GM19372 (cell line): ENCODE measurements around the gene KNG1.
"Not testable (repeated sequence)": the region's sequence is repeated elsewhere in the genome, so short reads cannot be mapped to it uniquely, and the experiment has no call there.

ENCODE experiments used
- ATAC-seq: cut with Tn5 transposase; IDR thresholded peaks from one replicate; pipeline ENCODE4 v1.9.1; 2021; ENCODE audit warnings: mild to moderate bottlenecking, low read depth, moderate library complexity; ENCODE audit not compliant: unreplicated experiment

KNG1 gene

GRCh38 chr3:186717039-186717457, at the start of gene KNG1:
Gene KNG1 (plus strand): TSS chr3:186717359. CDS start chr3:186717543, 184 bp downstream.
- ATAC-seq: no peak

DNA sequence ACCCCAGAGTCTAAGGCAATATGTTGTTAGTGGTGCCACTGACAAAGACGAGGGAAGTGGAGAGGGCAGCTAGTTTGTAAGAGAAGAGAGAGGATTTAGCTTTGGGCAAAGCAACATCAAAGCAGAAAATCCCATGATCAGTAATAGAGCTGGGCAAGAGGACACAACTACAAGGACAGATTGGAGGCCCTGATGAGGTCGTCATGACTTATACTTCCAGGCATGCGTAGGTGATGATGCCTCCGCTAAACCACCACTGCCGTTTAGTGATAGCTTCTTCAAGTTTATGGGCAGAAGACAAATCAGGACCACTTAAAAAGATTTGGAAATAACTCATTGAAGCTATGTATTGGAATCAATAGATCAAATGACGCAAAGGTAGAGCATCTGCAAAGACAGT, 48.7 kb upstream of the KNG1 start:
- no peak for ATAC-seq

DNA sequence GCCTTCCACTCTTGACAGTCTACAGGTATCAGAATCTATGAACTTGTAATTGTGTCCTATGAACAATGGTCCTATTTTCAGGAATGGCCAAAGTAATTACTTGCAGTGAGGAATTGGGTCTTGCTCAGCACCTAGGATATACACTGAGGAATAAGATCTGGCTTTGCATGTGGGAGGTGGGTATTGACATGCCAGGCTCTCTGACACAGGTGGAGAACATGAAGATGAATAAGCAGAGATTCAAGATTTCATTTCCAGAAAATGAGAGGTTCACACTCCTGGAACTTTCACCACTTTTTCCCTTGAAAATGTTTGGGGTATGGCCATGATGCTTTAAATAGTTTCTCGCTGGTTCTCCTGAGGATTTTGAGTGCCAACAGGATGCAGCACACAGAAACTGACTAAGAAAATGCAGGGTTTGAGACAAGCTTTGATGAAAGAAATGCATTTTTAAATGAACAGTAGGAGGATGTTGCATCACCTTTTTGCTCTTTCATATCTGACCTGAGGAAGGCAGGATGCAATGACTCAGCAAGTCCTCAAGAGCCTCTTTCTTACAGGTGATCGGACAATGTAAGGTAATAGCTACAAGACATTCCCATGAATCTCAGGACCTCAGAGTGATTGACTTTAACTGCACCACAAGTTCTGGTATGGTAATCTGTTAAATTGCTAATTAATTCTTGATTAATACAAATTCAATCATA, 47.6 kb upstream of the KNG1 start:
- no peak for ATAC-seq

DNA sequence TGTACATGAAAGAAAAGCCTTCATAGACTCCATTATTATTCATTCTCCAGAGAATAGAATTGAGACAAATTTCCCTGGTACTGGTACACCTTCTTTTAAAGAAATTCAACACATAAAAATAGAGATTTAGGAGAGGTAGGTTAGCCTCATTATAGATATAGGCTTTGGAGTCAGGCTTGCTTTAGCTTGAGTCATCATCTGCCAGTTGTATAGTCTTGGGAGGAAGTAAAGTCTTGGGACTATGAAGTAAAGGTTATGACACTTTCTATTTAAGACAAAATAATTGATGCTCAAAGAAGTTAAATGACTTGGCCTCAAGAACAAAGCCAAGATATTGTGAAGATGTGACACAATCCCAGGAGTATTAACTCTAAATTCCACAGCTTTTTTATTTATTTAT, 47.0 kb upstream of the KNG1 start:
- no peak for ATAC-seq

DNA sequence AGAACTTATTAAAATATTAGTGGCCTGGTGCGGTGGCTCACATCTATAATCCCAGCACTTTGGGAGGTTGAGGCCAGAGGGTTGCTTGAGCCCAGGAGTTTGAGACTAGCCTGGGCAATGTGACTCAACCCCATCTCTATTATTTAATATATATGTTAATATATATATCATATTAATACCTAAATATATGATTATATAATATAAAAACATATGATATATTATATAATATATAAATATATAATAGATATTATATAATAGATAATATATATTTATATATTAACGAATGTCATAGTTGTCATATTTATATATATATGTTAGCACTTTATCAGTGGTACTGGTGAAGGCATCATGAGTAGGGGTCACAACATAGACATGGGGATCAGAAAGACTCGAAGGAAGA, 46.1 kb upstream of the KNG1 start:
- ATAC-seq: no peak

GRCh38 chr3:186678604-186679003, 38.6 kb upstream of the KNG1 start:
- no peak for ATAC-seq

DNA sequence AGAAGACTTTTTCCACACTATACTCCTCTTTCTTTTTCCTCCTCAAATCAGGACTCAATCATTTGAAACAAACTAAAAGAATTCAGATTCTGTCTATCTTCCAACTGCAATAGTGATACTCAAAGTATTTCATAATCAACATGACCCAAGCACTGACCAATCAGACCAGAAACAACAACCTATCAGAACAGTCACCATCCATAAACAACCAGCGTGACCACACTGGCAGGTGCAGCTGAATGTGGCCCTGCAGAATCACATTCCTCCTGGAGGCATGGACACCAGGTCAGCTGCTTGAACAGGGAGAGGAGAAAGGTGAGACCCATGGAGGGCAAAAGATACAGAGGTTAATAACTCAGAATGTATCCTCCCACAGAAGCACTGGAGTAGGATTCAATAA, 38.0 kb upstream of the KNG1 start:
- ATAC-seq: no peak

DNA sequence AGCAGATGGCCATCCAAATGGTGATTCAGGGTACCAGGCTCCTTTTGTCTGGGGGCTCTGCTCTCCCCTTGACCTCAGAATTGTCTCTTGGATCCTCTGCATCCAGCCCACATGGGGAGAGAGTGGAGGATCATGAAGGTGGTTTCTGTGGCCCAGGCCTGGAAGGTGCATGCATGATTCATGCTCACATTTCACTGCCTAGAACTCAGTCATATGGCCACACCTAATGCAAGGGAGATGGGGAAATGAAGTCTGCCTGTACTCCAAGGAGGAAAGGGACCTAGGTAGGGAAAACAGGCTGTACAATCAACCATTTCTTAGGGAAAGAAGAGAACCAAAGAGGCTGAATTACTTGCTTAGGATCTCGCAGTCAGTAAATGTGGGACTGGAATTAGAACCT, 36.3 kb upstream of the KNG1 start:
- ATAC-seq: no peak

DNA sequence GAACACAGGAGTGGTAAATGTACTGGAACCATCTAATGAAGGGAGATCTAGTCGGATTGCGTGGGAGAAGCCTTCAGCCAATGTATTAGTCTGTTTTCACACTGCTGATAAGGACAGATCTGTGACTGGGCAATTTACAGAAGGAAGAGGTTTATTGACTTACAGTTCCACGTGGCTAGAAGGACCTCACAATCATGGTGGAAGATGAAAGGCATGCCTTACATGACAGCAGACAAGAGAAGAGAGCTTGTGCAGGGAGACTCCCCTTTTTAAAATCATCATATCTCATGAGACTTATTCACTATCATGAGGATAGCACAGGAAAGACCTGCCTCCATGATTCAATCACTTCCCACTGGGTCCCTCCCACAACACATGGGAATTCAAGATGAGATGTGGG, 34.3 kb upstream of the KNG1 start:
- ATAC-seq: no peak

- ATAC-seq: no peak
Observed at GRCh38 chr3:186683979-186684378, 33.2 kb upstream of the KNG1 start.

DNA sequence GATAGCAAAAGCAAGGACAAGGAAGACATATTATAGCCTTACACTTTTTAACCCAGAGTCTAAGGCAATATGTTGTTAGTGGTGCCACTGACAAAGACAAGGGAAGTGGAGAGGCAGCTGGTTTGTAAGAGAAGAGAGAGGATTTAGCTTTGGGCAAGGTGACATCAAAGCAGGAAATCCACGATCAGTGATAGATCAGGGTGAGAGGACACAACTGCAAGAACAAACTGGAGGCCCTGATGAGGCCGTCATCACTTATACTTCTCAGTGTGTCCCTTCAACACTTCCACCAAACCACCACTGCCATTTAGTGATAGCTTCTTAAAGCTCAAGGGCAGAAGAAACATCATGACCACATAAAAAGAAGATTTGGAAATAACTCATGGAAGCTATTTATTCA, 30.7 kb upstream of the KNG1 start:
- not testable (repeated sequence) for ATAC-seq

GRCh38 chr3:186687120-186687651, 30.0 kb upstream of the KNG1 start:
- ATAC-seq: no peak

GRCh38 chr3:186690304-186690703, 26.9 kb upstream of the KNG1 start:
- ATAC-seq: not testable (repeated sequence)

DNA sequence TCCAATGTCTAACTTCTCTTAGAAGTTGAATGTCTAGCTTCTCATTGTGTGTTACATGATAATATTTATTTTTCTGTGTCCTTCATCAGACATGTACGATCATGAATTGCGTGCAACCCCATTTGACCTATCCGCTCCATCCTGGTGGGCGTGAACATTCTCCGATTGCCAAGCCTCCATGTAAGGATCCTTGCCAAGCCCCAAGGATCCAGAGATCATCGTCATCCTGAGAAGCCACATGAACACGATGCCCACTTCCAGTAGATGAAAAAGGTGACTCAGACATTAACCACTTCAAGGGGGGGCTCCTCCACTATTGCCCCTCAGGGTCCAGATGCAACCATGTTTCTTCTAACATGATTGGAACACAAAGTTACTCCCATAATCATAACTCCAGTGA, 25.5 kb upstream of the KNG1 start:
- ATAC-seq: no peak

DNA sequence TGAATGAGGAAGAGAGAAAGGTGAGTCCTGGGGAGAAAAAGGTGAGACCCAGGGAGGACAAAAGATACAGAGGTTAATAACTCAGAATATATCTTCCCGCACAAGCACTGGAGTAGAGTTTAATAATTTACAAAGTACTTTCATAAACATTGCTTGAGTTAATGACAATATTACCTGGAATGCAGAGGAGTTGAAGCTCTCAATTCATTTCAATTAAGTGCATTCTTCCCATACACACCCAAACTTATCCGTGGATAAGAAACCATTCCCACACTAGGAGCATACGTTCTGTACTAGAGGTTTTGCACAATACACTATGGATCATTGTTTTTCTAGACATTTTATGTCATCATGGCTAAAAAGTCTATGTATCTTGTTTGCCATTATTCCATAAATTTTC, 23.3 kb upstream of the KNG1 start:
- ATAC-seq: no peak

DNA sequence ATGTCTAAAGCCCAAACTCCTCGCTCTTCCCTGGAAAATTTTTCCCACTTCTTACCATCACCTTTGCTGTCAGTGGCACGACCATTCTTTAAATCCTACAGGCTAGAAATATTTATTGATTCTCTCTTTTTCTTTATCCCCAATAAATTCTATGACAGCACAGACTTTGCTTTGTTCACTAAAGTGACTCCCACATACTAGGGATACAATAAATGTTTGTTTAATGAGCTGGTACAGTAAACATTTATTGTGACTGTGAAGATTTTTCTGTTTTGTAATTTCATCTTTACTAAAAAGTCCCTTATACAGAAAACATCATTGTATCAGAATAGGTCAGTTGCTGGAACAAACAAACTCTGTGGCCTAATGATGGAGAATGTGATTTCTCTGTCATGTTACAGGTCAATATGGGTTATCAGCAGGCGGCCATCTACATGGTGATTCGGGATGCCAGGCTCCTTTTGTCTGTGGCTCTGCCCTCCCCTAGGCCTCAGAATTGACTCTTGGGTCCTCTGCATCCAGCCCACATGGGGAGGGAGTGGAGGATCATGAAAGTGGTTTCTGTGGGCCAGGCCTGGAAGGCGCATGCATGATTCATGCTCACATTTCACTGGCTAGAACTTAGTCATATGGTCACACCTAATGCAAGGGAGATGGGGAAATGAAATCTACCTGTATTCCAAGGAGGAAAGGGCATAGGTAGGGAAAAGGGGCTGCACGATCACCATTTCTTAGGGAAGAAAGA, 22.7 kb upstream of the KNG1 start:
- ATAC-seq: no peak

DNA sequence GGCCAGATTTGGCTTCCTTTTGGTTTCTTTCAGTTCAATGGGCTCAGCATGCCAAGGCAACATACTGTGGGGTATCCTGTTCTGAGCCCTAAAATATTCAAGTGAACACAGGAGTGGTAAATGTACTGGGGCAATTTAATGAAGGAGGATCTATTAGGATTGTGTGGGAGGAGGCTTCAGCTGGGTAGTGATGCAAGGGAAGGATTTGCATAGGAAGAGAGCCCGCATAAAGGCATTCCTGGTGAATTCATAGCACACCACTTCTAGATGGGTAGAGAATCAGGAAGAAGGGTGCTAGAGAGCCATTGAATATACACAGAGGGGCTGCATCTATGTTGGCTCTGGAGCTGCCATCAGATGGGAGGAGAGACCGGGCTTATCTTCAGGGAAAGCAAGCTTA, 20.6 kb upstream of the KNG1 start:
- ATAC-seq: no peak

DNA sequence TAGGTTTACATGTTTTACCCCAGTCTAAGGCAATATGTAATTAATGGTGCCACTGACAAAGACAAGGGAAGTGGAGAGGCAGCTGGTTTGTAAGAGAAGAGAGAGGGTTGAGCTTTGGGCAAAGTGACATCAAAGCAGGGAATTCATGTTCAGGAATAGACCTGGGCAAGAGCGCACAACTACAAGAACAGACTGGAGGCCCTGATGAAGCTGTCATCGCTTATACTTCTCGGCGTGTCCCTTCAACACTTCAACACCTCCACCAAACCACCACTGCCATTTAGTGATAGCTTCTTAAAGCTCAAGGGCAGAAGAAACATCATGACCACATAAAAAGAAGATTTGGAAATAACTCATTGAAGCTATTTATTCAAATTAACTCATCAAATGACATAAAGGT, 19.6 kb upstream of the KNG1 start:
- no peak for ATAC-seq

DNA sequence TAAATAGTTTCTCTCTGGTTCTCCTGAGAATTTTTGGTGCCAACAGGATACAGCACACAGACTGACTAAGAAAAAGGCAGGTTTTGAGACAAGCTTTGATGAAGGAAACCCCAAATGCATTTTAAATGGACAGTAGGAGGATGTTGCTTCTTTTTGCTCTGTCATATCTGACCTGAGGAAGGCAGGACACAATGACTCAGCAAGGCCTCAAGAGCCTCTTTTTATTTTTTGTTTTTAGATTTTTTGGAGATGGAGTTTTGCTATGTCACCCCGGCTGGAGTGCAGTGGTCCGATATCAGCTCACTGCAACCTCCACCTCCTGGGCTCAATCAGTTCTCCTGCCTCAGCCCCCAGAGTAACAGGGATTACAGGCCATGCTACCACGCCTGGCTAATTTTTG, 16.9 kb upstream of the KNG1 start:
- ATAC-seq: no peak

- not testable (repeated sequence) for ATAC-seq
Observed at GRCh38 chr3:186702451-186702850, 14.7 kb upstream of the KNG1 start.

DNA sequence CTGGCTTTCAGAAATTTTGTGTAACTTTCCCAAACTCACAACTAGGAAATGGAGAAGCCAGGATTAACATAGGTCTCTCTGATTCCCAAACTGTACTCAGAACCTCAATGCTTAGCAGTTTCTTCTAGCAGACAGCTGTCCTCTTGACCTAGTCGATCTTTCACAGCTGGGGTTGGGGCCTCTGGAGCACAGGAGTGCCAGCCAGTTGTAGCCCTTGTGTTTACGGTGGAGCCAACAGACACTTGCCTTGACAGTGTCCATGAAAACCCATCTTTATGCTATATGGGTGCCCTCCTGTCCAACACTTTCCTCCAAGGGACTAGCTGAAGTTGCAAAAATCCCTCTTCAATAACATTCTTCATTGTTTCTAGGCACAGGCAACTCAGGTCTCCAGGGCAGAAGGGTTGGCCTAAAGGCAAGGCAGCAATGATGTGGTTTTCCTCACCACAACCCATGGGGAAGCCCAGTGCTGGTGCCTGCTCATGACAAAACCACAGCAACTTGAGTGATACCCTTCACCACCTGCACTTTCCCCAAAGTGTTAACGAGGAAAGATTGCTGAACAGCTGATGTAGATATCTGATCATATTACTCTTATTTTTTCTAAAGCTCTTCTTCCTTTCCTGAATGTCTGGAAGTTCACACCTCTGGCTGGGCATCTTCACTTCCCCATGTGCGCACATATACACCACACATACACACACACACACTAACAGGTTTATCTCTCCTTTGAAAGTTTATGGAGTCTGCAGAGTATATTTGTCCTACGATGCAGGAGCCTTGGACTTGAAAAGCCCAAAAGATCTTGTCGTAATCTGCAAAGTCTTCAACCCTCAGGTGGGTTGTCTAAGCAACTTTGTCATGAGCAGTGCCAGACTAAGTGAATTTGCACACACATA, 11.0 kb upstream of the KNG1 start:
- no peak for ATAC-seq
